ENCODE results near the gene MAPK11. TPM values are rescaled to one million over a fixed set of nuclear protein-coding genes. Genes with fewer than 3 reads are reported as not detected.

The MAPK11 gene
- total and polyA plus RNA-seq, 9 of the 15 experiments (the other 6 are each of a cell fraction or from before 2014, with no cell fraction given) = 0.06 to 14.6 (median 5.3) TPM

GRCh38 chr22:50318698-50319411 is 48.7 kb upstream of the MAPK11 start (continued):
- TF ChIP-seq HNRNPH1 (optimal IDR thresholded peaks at IDR 0.05; ENCODE audit: low read depth, low read length) = no peak
- no peak for TF ChIP-seq PHF8 (IDR thresholded peaks at IDR 0.05; ENCODE audit: borderline replicate concordance, low read length)
- TF ChIP-seq, protein P1, sequence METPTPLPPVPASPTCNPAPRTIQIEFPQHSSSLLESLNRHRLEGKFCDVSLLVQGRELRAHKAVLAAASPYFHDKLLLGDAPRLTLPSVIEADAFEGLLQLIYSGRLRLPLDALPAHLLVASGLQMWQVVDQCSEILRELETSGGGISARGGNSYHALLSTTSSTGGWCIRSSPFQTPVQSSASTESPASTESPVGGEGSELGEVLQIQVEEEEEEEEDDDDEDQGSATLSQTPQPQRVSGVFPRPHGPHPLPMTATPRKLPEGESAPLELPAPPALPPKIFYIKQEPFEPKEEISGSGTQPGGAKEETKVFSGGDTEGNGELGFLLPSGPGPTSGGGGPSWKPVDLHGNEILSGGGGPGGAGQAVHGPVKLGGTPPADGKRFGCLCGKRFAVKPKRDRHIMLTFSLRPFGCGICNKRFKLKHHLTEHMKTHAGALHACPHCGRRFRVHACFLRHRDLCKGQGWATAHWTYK (CRISPR knock-in tag; IDR thresholded peaks at IDR 0.05) = no peak
- TF ChIP-seq YBX1 (IDR thresholded peaks at IDR 0.05) = no peak
- TF ChIP-seq, protein P2, sequence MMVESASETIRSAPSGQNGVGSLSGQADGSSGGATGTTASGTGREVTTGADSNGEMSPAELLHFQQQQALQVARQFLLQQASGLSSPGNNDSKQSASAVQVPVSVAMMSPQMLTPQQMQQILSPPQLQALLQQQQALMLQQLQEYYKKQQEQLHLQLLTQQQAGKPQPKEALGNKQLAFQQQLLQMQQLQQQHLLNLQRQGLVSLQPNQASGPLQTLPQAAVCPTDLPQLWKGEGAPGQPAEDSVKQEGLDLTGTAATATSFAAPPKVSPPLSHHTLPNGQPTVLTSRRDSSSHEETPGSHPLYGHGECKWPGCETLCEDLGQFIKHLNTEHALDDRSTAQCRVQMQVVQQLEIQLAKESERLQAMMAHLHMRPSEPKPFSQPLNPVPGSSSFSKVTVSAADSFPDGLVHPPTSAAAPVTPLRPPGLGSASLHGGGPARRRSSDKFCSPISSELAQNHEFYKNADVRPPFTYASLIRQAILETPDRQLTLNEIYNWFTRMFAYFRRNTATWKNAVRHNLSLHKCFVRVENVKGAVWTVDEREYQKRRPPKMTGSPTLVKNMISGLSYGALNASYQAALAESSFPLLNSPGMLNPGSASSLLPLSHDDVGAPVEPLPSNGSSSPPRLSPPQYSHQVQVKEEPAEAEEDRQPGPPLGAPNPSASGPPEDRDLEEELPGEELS (CRISPR knock-in tag; IDR thresholded peaks at IDR 0.05; ENCODE audit: borderline replicate concordance) = no peak
- no peak for TF ChIP-seq DMBX1 (CRISPR knock-in tag; IDR thresholded peaks at IDR 0.05; ENCODE audit: borderline replicate concordance)
- no peak for TF ChIP-seq ETV6 (IDR thresholded peaks at IDR 0.05; ENCODE audit: borderline replicate concordance in 1 of 2, low read depth in 2 of 2, low read length in 1 of 2)
- TF ChIP-seq ETV6 (CRISPR knock-in tag; IDR thresholded peaks at IDR 0.05; ENCODE audit: borderline replicate concordance) = no peak
- TF ChIP-seq ZNF589 (CRISPR knock-in tag; IDR thresholded peaks at IDR 0.05; ENCODE audit: low read depth) = 0 out of 2 replicates have a peak, but pooled peaks have one; percentile 49
- TF ChIP-seq EWSR1 (IDR thresholded peaks at IDR 0.05; ENCODE audit: borderline replicate concordance, low read depth, partially characterized antibody) = no peak
- TF ChIP-seq, protein P3, sequence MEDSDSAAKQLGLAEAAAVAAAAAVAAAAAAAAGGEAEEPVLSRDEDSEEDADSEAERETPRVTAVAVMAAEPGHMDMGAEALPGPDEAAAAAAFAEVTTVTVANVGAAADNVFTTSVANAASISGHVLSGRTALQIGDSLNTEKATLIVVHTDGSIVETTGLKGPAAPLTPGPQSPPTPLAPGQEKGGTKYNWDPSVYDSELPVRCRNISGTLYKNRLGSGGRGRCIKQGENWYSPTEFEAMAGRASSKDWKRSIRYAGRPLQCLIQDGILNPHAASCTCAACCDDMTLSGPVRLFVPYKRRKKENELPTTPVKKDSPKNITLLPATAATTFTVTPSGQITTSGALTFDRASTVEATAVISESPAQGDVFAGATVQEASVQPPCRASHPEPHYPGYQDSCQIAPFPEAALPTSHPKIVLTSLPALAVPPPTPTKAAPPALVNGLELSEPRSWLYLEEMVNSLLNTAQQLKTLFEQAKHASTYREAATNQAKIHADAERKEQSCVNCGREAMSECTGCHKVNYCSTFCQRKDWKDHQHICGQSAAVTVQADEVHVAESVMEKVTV (CRISPR knock-in tag; IDR thresholded peaks at IDR 0.05) = no peak
- TF ChIP-seq GABPB1 (CRISPR knock-in tag; IDR thresholded peaks at IDR 0.05) = peak; percentile 59; the same call in 1 of the 2 replicates
- no peak for TF ChIP-seq TEAD1 (CRISPR knock-in tag; IDR thresholded peaks at IDR 0.05)
- no peak for TF ChIP-seq NUFIP1 (IDR thresholded peaks at IDR 0.05; ENCODE audit: partially characterized antibody)
- TF ChIP-seq LEF1 (IDR thresholded peaks at IDR 0.05) = 0 out of 2 replicates have a peak, but pooled peaks have one; percentile 38
- TF ChIP-seq MLX (CRISPR knock-in tag; conservative IDR thresholded peaks at IDR 0.05) = no peak
- no peak for TF ChIP-seq MLLT1 (IDR thresholded peaks at IDR 0.05)
- TF ChIP-seq TRIM24 (IDR thresholded peaks at IDR 0.05) = peak in 1 of 2 experiments; percentile 39; a peak in 1 of 4 replicates
- no peak for TF ChIP-seq TCFL5 (CRISPR knock-in tag; conservative IDR thresholded peaks at IDR 0.05)
- TF ChIP-seq STAT5B (CRISPR knock-in tag; IDR thresholded peaks at IDR 0.05) = no peak
- TF ChIP-seq RAD51 (IDR thresholded peaks at IDR 0.05; ENCODE audit: borderline replicate concordance, low read depth) = no peak

Measured in K562 (cell line).